Activated T-cell treated with anti-CD3 and anti-CD28 coated beads for 24 hours (primary cell): ENCODE data around the gene KCTD21.

ENCODE experiments used
- DNase-seq: peaks from one replicate; pipeline ENCODE4 v3.0.0-alpha.2; 2020; ENCODE audit warnings: low read depth

KCTD21 gene

GRCh38 chr11:78218707-78219492 lies 30.5 kb upstream of the KCTD21 start:
- no peak for DNase-seq

GRCh38 chr11:78217650-78218541 lies 29.5 kb upstream of the KCTD21 start:
- DNase-seq = no peak

- DNase-seq = no peak
These were observed 28.3 kb upstream of the KCTD21 start for GRCh38 chr11:78216571-78217287.

GRCh38 chr11:78216021-78216420 lies 27.6 kb upstream of the KCTD21 start:
- DNase-seq = no peak

- DNase-seq = no peak
These were observed 26.1 kb upstream of the KCTD21 start for GRCh38 chr11:78214331-78215194.

- no peak for DNase-seq
These were observed 25.3 kb upstream of the KCTD21 start for GRCh38 chr11:78213526-78214330.

GRCh38 chr11:78212586-78213371 lies 24.4 kb upstream of the KCTD21 start:
- DNase-seq = no peak

GRCh38 chr11:78211565-78211964 lies 23.1 kb upstream of the KCTD21 start:
- DNase-seq = no peak

- DNase-seq = no peak
These were observed 21.7 kb upstream of the KCTD21 start for GRCh38 chr11:78210000-78210608.

- no peak for DNase-seq
These were observed 21.1 kb upstream of the KCTD21 start for GRCh38 chr11:78209478-78209877.

GRCh38 chr11:78208257-78209165 lies 20.1 kb upstream of the KCTD21 start:
- DNase-seq = no peak

GRCh38 chr11:78207532-78208256 lies 19.3 kb upstream of the KCTD21 start:
- no peak for DNase-seq

- DNase-seq = no peak
These were observed 17.3 kb upstream of the KCTD21 start for GRCh38 chr11:78205691-78206090.

GRCh38 chr11:78205256-78205655 lies 16.8 kb upstream of the KCTD21 start:
- DNase-seq = no peak

- DNase-seq = no peak
These were observed 14.8 kb upstream of the KCTD21 start for GRCh38 chr11:78203184-78203583.

GRCh38 chr11:78202733-78203167 lies 14.3 kb upstream of the KCTD21 start:
- DNase-seq = no peak

- DNase-seq = no peak
These were observed 12.8 kb upstream of the KCTD21 start for GRCh38 chr11:78201096-78201818.
